Measurements from ENCODE around the gene COL6A3.

- TF ChIP-seq CTCF (conservative IDR thresholded peaks at IDR 0.05; ENCODE audit: low read length) (no peak), EZH2phosphoT487 (IDR thresholded peaks at IDR 0.05; ENCODE audit: borderline replicate concordance) (no peak)
These were observed 69.0 kb downstream of the COL6A3 start for GRCh38 chr2:237344942-237345341.

Measured in Loucy (cell line).